Sigmoid colon (tissue), 7 donors: ENCODE results near the gene PTGES2. TPM values are rescaled to one million over a fixed set of nuclear protein-coding genes. Genes with fewer than 3 reads are reported as not detected.

Experiments used
- DNase-seq: peaks from one replicate; pipeline ENCODE4 v3.0.0-alpha.2; 2019
- H3K27ac ChIP-seq, 4 donors: fragments of 200-600 bp; sonication (generic); one replicate each; pipeline ENCODE4 v1.5.1; 2016 to 2019; ENCODE audit warnings: mild to moderate bottlenecking in 1 of 4
- H3K27me3 ChIP-seq, 3 donors: fragments of 200-600 bp; sonication (generic); one replicate each; pipeline ENCODE4 v1.5.1; 2019; ENCODE audit warnings: mild to moderate bottlenecking in 1 of 3
- H3K36me3 ChIP-seq, 4 donors: fragments of 200-600 bp; sonication (generic); one replicate each; pipeline ENCODE4 v1.5.1; 2016 to 2019
- H3K4me1 ChIP-seq, 4 donors: fragments of 200-600 bp; sonication (generic); one replicate each; pipeline ENCODE4 v1.5.1; 2017 to 2019
- H3K4me3 ChIP-seq, 4 donors: fragments of 200-600 bp; sonication (generic); one replicate each; pipeline ENCODE4 v1.5.1; 2017 to 2019; ENCODE audit warnings: mild to moderate bottlenecking in 2 of 4, moderate library complexity in 1 of 4
- H3K9me3 ChIP-seq, 4 donors: fragments of 200-600 bp in 3 of 4; sonication (generic) in 3 of 4; one replicate each; pipeline versions ENCODE4 v1.5.1 to v1.6.1; 2013 to 2019
- EP300 ChIP-seq, 4 donors: sonication (generic); formaldehyde crosslinking; IDR thresholded peaks; one replicate each; pipeline ENCODE4 v1.6.1; 2017; ENCODE audit warnings: antibody characterized with exemption in 4 of 4
- POLR2A ChIP-seq, 2 donors: fragments of 450-650 bp; IDR thresholded peaks; one replicate each; pipeline ENCODE4 v1.6.1; 2016; ENCODE audit warnings: antibody characterized with exemption in 2 of 2, mild to moderate bottlenecking in 2 of 2, moderate library complexity in 2 of 2
- POLR2AphosphoS5 ChIP-seq, 4 donors: sonication (generic); formaldehyde crosslinking; IDR thresholded peaks; one replicate each; pipeline ENCODE4 v1.6.1; 2017; ENCODE audit warnings: antibody characterized with exemption in 4 of 4
- whole genome bisulfite sequencing, 2 donors: extraction: QIAGEN DNeasy Blood & Tissue Kit; methylation state at CpG; one replicate each; pipeline ENCODE4 v1.1.7; 2013; 5-methylcytosine and 5-hydroxymethylcytosine counted together
- intact Hi-C: fragments of 100-400 bp; cut with DNase I; formaldehyde crosslinking; loops from one replicate; pipeline ENCODE4 v1.15.1; 2023
- polyA plus RNA-seq, 3 donors: library from polyadenylated mRNA; stranded (reverse); fragments of 200-250 nt; gene quantifications; one replicate each; pipeline ENCODE4 v1.2.3, GENCODE V29; 2013
- total RNA-seq, 4 donors: library from RNA; depleted of rRNA; stranded (reverse); fragments of >200 nt; gene quantifications; one replicate each; pipeline ENCODE4 v1.1.0, GENCODE V29; 2016
- TF ChIP-seq, protein P1 (sequence below), 4 experiments: fragments of 450-650 bp in 3 of 4; fragments of 200-600 bp in 1 of 4; IDR thresholded peaks; one replicate each; pipeline ENCODE4 v1.5.1; 2016 to 2019; ENCODE audit warnings: antibody characterized with exemption in 4 of 4, mild to moderate bottlenecking in 3 of 4, moderate library complexity in 2 of 4
- donor health status: healthy with polysubstance abuse.
- donor health status: Bipolar disorder and iron deficiency.
- donor health status: healthy.

PTGES2 gene
- total and polyA plus RNA-seq, 7 donors: 56.5 to 119 (median 82.2) TPM

DNA sequence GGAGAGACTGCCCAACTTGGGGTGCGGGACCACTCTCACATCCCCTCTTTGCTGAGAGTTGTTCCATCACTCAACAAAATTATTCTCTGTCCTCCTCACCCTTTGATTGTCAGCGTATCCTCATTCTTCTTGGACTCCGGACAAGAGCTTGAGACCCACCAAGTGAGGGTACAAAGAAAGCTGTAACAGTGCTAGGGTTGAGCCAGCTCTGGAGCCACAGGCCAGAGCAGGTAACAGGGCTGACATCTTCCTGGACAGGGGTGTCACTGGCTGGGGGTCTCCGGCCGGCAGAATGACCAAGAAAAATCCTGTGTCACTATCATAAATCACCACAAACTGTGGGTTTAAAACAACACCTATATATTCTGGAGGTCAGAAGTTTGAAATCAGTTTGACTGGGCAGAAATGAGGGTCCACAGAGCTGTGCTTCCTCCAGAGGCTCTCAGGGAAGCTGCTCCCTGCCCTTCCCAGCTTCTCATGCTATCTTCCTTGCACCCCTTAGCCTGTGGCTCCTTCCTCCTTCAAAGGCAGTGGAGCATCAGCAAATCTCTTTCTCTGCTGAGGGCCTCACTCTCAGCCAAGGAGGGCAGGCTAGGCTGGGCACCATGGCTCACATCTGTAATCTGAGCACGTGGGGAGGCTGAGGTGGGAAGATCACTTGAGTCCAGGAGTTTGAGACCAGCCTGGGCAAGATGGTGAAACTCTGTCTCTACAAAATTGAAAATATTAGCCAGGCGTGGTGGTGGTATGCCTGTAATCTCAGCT is 28.4 kb upstream of the PTGES2 start:
- Histone ChIP-seq H3K4me1 (peaks cover 0 to 13% (median 11%) of the 10 kb centered on the region in 4 donors), H3K4me3 (no peak overlapping the region), H3K36me3 (no peaks in the 10 kb centered on the region), H3K27ac (no peak overlapping the region), H3K9me3 (no peaks in the 10 kb centered on the region), H3K27me3 (no peaks in the 10 kb centered on the region)
- no peak for DNase-seq
- intact Hi-C loops: no loop called here
- TF ChIP-seq, protein P1, sequence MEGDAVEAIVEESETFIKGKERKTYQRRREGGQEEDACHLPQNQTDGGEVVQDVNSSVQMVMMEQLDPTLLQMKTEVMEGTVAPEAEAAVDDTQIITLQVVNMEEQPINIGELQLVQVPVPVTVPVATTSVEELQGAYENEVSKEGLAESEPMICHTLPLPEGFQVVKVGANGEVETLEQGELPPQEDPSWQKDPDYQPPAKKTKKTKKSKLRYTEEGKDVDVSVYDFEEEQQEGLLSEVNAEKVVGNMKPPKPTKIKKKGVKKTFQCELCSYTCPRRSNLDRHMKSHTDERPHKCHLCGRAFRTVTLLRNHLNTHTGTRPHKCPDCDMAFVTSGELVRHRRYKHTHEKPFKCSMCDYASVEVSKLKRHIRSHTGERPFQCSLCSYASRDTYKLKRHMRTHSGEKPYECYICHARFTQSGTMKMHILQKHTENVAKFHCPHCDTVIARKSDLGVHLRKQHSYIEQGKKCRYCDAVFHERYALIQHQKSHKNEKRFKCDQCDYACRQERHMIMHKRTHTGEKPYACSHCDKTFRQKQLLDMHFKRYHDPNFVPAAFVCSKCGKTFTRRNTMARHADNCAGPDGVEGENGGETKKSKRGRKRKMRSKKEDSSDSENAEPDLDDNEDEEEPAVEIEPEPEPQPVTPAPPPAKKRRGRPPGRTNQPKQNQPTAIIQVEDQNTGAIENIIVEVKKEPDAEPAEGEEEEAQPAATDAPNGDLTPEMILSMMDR (IDR thresholded peaks at IDR 0.05): no peak
- TF ChIP-seq EP300 (IDR thresholded peaks at IDR 0.05) (no peak), POLR2AphosphoS5 (IDR thresholded peaks at IDR 0.05) (no peak), POLR2A (IDR thresholded peaks at IDR 0.05) (no peak)
- WGBS, 2 donors: 83 to 87% methylated on average over 7 of the region's 7 CpGs

DNA sequence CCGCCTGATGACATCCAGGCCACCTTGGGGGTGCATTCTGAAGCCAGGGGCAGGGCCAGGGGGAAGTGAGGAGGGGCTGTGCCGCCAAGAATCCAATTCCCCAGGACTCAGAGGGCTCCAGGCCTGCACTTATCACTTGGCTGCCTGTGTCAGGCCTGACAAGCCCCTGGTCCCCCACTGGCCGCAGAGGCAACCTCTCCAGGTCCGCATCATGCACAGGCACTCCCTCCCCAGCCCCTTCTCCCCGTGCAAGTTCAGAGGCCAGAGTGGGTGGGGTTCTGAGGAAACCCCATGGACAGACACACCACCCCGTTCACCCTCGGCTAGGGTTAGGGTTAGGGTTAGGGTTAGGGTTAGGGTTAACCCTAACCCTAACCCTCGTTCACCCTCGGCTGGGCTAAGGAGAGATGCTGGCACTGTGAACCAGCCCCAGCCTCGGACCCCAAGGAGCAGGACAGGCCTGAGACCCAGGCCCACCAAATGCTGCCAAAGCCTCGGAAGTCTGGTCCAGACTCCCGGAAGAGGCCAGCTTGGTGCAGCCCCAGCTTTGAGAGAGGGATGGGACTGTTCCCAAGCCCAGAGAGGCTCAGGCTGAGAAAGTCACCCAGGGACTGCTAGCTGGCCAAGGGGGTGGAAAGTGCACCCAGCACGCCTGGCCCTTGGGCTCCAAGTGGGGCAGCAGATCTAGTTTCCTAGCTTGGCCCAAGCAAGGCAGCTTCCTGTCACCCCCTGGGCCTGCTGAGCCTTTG is 26.6 kb upstream of the PTGES2 start:
- no peak overlapping the region for H3K4me3 ChIP-seq
- no peaks in the 10 kb centered on the region for H3K9me3 ChIP-seq
- WGBS, 2 donors: 86 to 90% methylated on average over 13 of the region's 13 CpGs
- H3K27me3 ChIP-seq: no peaks in the 10 kb centered on the region
- no peak for DNase-seq
- TF ChIP-seq POLR2A (IDR thresholded peaks at IDR 0.05): no peak
- TF ChIP-seq EP300 (IDR thresholded peaks at IDR 0.05): no peak
- TF ChIP-seq, protein P1 (IDR thresholded peaks at IDR 0.05): no peak
- no peak for TF ChIP-seq POLR2AphosphoS5 (IDR thresholded peaks at IDR 0.05)
- no peak overlapping the region for H3K27ac ChIP-seq
- peaks cover 0 to 4% (median under 1%) of the 10 kb centered on the region in 4 donors for H3K4me1 ChIP-seq
- intact Hi-C loops: no loop called here
- H3K36me3 ChIP-seq: no peaks in the 10 kb centered on the region

- H3K4me1 ChIP-seq: peaks cover 0 to 5% (median 0%) of the 10 kb centered on the region in 4 donors
- no peaks in the 10 kb centered on the region for H3K36me3 ChIP-seq
- DNase-seq: no peak
- no peak overlapping the region for H3K27ac ChIP-seq
- 86 to 88% methylated on average over 26 of the region's 26 CpGs for WGBS, 2 donors
- intact Hi-C loops: no loop called here
- H3K27me3 ChIP-seq: no peaks in the 10 kb centered on the region
- H3K4me3 ChIP-seq: no peak overlapping the region
- no peaks in the 10 kb centered on the region for H3K9me3 ChIP-seq
- TF ChIP-seq, protein P1 (IDR thresholded peaks at IDR 0.05): no peak
- TF ChIP-seq POLR2AphosphoS5 (IDR thresholded peaks at IDR 0.05): no peak
- no peak for TF ChIP-seq POLR2A (IDR thresholded peaks at IDR 0.05)
- no peak for TF ChIP-seq EP300 (IDR thresholded peaks at IDR 0.05)
These were observed 25.8 kb upstream of the PTGES2 start for GRCh38 chr9:128153060-128153946.

- H3K27ac ChIP-seq: no peak overlapping the region
- WGBS, 2 donors: 93 to 94% methylated on average over 13 of the region's 13 CpGs
- no peaks in the 10 kb centered on the region for H3K36me3 ChIP-seq
- intact Hi-C loops: no loop called here
- H3K9me3 ChIP-seq: no peaks in the 10 kb centered on the region
- H3K4me1 ChIP-seq: peaks cover 0 to 5% (median 0%) of the 10 kb centered on the region in 4 donors
- no peak overlapping the region for H3K4me3 ChIP-seq
- DNase-seq: no peak
- no peaks in the 10 kb centered on the region for H3K27me3 ChIP-seq
- TF ChIP-seq POLR2A (IDR thresholded peaks at IDR 0.05) (no peak), POLR2AphosphoS5 (IDR thresholded peaks at IDR 0.05) (no peak), EP300 (IDR thresholded peaks at IDR 0.05) (no peak)
- TF ChIP-seq, protein P1 (IDR thresholded peaks at IDR 0.05): no peak
These were observed 24.9 kb upstream of the PTGES2 start for GRCh38 chr9:128152133-128153059.
